Esophagus squamous epithelium (tissue), 4 donors: ENCODE measurements around the gene PDCD1LG2.

Source experiments
- CTCF ChIP-seq, 6 experiments: fragments of 450-650 bp in 4 of 6; fragments of 200-600 bp in 2 of 6; sonication (generic) in 2 of 6; IDR thresholded peaks; one replicate each; pipeline ENCODE4 v1.5.1; 2016 to 2019; ENCODE audit warnings: antibody characterized with exemption in 6 of 6, mild to moderate bottlenecking in 4 of 6, moderate library complexity in 4 of 6
- POLR2A ChIP-seq, 4 donors: fragments of 450-650 bp; IDR thresholded peaks; one replicate each; pipeline ENCODE4 v1.6.1; 2017; ENCODE audit warnings: antibody characterized with exemption in 4 of 4, mild to moderate bottlenecking in 4 of 4, moderate library complexity in 3 of 4

GRCh38 chr9:5609226-5609596 lies 98.9 kb downstream of the PDCD1LG2 start:
- TF ChIP-seq POLR2A (IDR thresholded peaks at IDR 0.05) (no peak), CTCF (IDR thresholded peaks at IDR 0.05) (no peak)
